A673 (cell line): ENCODE results near the gene OTOG. TPM values are rescaled to one million over a fixed set of nuclear protein-coding genes. Genes with fewer than 3 reads are reported as not detected.

ENCODE experiments used
- BruUV-seq: library from RNA; stranded (reverse); fragments of 400-500 nt; replicated peaks from 2 replicates; lab custom pipeline; 2021; lab: Mats Ljungman, UMichigan
- CTCF ChIA-PET: fragments of 300-600 bp; sonication (Branson Sonifier 250); formaldehyde crosslinking; loops from one replicate; lab custom pipeline; 2022; ENCODE audit warnings: antibody characterized with exemption; lab: Charles Lee
- POLR2A ChIA-PET: fragments of 300-600 bp; sonication (Branson Sonifier 250); formaldehyde crosslinking; loops from one replicate; lab custom pipeline; 2022; ENCODE audit warnings: antibody characterized with exemption; ENCODE audit not compliant: low non-redundant PET; lab: Charles Lee
- DNase-seq: peaks from one replicate; pipeline ENCODE4 v3.0.0-alpha.2; 2015; ENCODE audit warnings: low spot score
- H3K27ac ChIP-seq: fragments of 200-600 bp; sonication (generic); 2 replicates; pipeline ENCODE4 v1.5.1; 2016; ENCODE audit warnings: mixed run types, low read depth, mild to moderate bottlenecking, mixed read lengths, antibody characterized with exemption, low read length; ENCODE audit not compliant: poor library complexity, severe bottlenecking
- H3K27me3 ChIP-seq: fragments of 200-600 bp; sonication (generic); replicated peaks from 2 replicates; pipeline ENCODE4 v1.6.1; 2017; ENCODE audit warnings: mixed run types, low read depth, mild to moderate bottlenecking, mixed read lengths, antibody characterized with exemption, low read length; ENCODE audit not compliant: insufficient read depth, poor library complexity
- H3K36me3 ChIP-seq: fragments of 200-600 bp; sonication (generic); 2 replicates; pipeline ENCODE4 v1.6.1; 2016; ENCODE audit warnings: mixed run types, mild to moderate bottlenecking, mixed read lengths, antibody characterized with exemption, low read length; ENCODE audit not compliant: insufficient read depth, poor library complexity, severe bottlenecking
- H3K4me1 ChIP-seq: fragments of 200-600 bp; sonication (generic); 2 replicates; pipeline ENCODE4 v1.6.1; 2017; ENCODE audit warnings: mixed run types, mild to moderate bottlenecking, mixed read lengths, antibody characterized with exemption, low read length; ENCODE audit not compliant: insufficient read depth, poor library complexity, severe bottlenecking
- H3K4me3 ChIP-seq: fragments of 200-600 bp; sonication (generic); 2 replicates; pipeline ENCODE4 v1.5.1; 2016; ENCODE audit warnings: low read depth, mixed run types, mild to moderate bottlenecking, mixed read lengths, low read length; ENCODE audit not compliant: poor library complexity, severe bottlenecking
- H3K9me3 ChIP-seq: fragments of 200-600 bp; sonication (generic); 2 replicates; pipeline ENCODE4 v1.6.1; 2016; ENCODE audit warnings: mixed run types, low read depth, mild to moderate bottlenecking, mixed read lengths, antibody characterized with exemption, low read length; ENCODE audit not compliant: poor library complexity, severe bottlenecking
- EZH2 ChIP-seq: fragments of 200-600 bp; sonication (generic); IDR thresholded peaks from 2 replicates; pipeline ENCODE4 v1.6.1; 2017; ENCODE audit warnings: borderline replicate concordance, low read depth, mild to moderate bottlenecking, mixed read lengths, antibody characterized with exemption, low read length; ENCODE audit not compliant: poor library complexity, severe bottlenecking
- intact Hi-C: fragments of 100-400 bp; cut with micrococcal nuclease; formaldehyde crosslinking; loops from one replicate; pipeline ENCODE4 v1.10.0; 2022; ENCODE audit not compliant: unreplicated experiment
- total RNA-seq: library from RNA; stranded (reverse); gene quantifications from 2 replicates; pipeline ENCODE4 v1.2.3, GENCODE V29; 2021
- TF ChIP-seq, protein P1 (sequence below): fragments of 300-800, 200-600 bp; sonication (generic); conservative IDR thresholded peaks from 2 replicates; pipeline ENCODE4 v1.5.1; 2017; ENCODE audit warnings: low read depth, mild to moderate bottlenecking, antibody characterized with exemption, low read length, moderate library complexity, mixed read lengths

OTOG gene
- total RNA-seq, 1 experiment from 2014 or later: not detected

DNA sequence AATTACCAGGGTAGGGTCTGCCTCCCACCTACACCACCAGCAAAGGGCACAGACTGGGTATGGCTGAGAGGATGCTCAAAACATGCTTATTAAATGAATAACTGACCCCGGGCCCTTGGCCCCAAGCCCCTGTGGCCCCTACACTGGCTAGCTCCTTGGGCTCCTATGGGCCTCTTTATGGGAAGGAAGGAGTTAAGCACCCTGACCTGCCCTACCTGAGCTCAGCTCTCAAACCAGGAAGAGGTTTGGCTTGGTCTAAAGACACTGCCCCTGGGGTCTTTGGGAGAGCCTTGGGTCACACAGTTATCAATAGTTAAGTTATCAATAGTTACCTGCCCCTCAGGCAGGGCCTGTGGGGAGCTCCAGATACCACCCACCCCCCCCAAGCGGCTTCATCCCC lies 4.0 kb upstream of the OTOG start:
- TF ChIP-seq, protein P1, sequence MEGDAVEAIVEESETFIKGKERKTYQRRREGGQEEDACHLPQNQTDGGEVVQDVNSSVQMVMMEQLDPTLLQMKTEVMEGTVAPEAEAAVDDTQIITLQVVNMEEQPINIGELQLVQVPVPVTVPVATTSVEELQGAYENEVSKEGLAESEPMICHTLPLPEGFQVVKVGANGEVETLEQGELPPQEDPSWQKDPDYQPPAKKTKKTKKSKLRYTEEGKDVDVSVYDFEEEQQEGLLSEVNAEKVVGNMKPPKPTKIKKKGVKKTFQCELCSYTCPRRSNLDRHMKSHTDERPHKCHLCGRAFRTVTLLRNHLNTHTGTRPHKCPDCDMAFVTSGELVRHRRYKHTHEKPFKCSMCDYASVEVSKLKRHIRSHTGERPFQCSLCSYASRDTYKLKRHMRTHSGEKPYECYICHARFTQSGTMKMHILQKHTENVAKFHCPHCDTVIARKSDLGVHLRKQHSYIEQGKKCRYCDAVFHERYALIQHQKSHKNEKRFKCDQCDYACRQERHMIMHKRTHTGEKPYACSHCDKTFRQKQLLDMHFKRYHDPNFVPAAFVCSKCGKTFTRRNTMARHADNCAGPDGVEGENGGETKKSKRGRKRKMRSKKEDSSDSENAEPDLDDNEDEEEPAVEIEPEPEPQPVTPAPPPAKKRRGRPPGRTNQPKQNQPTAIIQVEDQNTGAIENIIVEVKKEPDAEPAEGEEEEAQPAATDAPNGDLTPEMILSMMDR: no peak
- TF ChIP-seq EZH2: no peak

GRCh38 chr11:17543574-17544180 lies 3.4 kb upstream of the OTOG start:
- DNase-seq: no peak
- Histone ChIP-seq H3K36me3 (no peaks in the 10 kb centered on the region), H3K27me3 (no peaks in the 10 kb centered on the region), H3K9me3 (no peaks in the 10 kb centered on the region), H3K27ac (no peak overlapping the region), H3K4me1 (no peaks in the 10 kb centered on the region), H3K4me3 (no peak overlapping the region)
- ChIA-PET CTCF (no interaction called here), POLR2A (no interaction called here)
- intact Hi-C loops: no loop called here
- BruUV-seq: no TSS peak
- TF ChIP-seq, protein P1: no peak

More for the DNA sequence above, 4.0 kb upstream of the OTOG start:
- Histone ChIP-seq H3K36me3 (no peaks in the 10 kb centered on the region), H3K27ac (no peak overlapping the region), H3K4me3 (no peak overlapping the region), H3K4me1 (no peaks in the 10 kb centered on the region), H3K9me3 (no peaks in the 10 kb centered on the region), H3K27me3 (no peaks in the 10 kb centered on the region)
- ChIA-PET POLR2A (no interaction called here), CTCF (no interaction called here)
- no TSS peak for BruUV-seq
- no peak for DNase-seq
- intact Hi-C loops: no loop called here

GRCh38 chr11:17544181-17544622 lies 2.9 kb upstream of the OTOG start, which contains the start of gene USH1C:
USH1C (minus strand) TSS chr11:17544416; CDS start chr11:17544307, 109 bp downstream.
- Histone ChIP-seq H3K27ac (no peak within 1 kb of the TSS), H3K36me3 (no peaks in the 10 kb centered on the region), H3K4me3 (no peak within 1 kb of the TSS), H3K4me1 (no peaks in the 10 kb centered on the region), H3K27me3 (no peaks in the 10 kb centered on the region), H3K9me3 (no peaks in the 10 kb centered on the region)
- TF ChIP-seq EZH2: no peak
- TF ChIP-seq, protein P1: no peak
- BruUV-seq: no TSS peak
- intact Hi-C loops: no loop called here
- no peak for DNase-seq
- ChIA-PET POLR2A (no interaction called here), CTCF (no interaction called here)
